KMS-11 (cell line): ENCODE results near the gene ZFHX2.

ENCODE experiments used
- H2AFZ ChIP-seq: fragments of 200-600 bp; sonication (generic); 2 replicates; pipeline ENCODE4 v1.6.1; 2016; ENCODE audit warnings: antibody characterized with exemption, mixed run types, low read depth
- H3K27ac ChIP-seq: fragments of 200-600 bp; sonication (generic); 2 replicates; pipeline ENCODE4 v1.6.1; 2016; ENCODE audit warnings: mild to moderate bottlenecking, mixed run types
- H3K27me3 ChIP-seq: fragments of 200-600 bp; sonication (generic); 2 replicates; pipeline ENCODE4 v1.6.1; 2017; ENCODE audit warnings: mild to moderate bottlenecking, low read depth, mixed run types, moderate library complexity; ENCODE audit not compliant: insufficient read depth
- H3K36me3 ChIP-seq: fragments of 200-600 bp; sonication (generic); 2 replicates; pipeline ENCODE4 v1.6.1; 2017; ENCODE audit warnings: mild to moderate bottlenecking, mixed run types; ENCODE audit not compliant: insufficient read depth
- H3K4me1 ChIP-seq: fragments of 200-600 bp; sonication (generic); 2 replicates; pipeline ENCODE4 v1.6.1; 2016; ENCODE audit warnings: mild to moderate bottlenecking, low read depth, mixed run types; ENCODE audit not compliant: poor library complexity, severe bottlenecking
- H3K4me2 ChIP-seq: fragments of 200-600 bp; sonication (generic); 2 replicates; pipeline ENCODE4 v1.7.0; 2016; ENCODE audit warnings: mild to moderate bottlenecking, mixed run types
- H3K4me3 ChIP-seq: fragments of 200-600 bp; sonication (generic); IDR thresholded peaks from 2 replicates; pipeline ENCODE4 v1.6.1; 2017; ENCODE audit warnings: low read depth, low read length, mixed read lengths; ENCODE audit not compliant: insufficient read depth
- H3K79me2 ChIP-seq: fragments of 200-600 bp; sonication (generic); 2 replicates; pipeline ENCODE4 v1.6.1; 2016; ENCODE audit warnings: low read depth, mixed run types; ENCODE audit not compliant: insufficient read depth
- H3K9ac ChIP-seq: fragments of 200-600 bp; sonication (generic); 2 replicates; pipeline ENCODE4 v1.6.1; 2016; ENCODE audit warnings: mild to moderate bottlenecking, mixed run types
- H4K20me1 ChIP-seq: fragments of 200-600 bp; sonication (generic); 2 replicates; pipeline ENCODE4 v1.6.1; 2016; ENCODE audit warnings: mild to moderate bottlenecking, mixed run types; ENCODE audit not compliant: insufficient read depth
- TF ChIP-seq, protein P1 (sequence below): fragments of 200-600 bp; sonication (generic); conservative IDR thresholded peaks from 2 replicates; pipeline ENCODE4 v1.6.1; 2017; ENCODE audit warnings: low read depth, mild to moderate bottlenecking, antibody characterized with exemption, low read length, moderate library complexity, mixed read lengths

ZFHX2 gene

DNA sequence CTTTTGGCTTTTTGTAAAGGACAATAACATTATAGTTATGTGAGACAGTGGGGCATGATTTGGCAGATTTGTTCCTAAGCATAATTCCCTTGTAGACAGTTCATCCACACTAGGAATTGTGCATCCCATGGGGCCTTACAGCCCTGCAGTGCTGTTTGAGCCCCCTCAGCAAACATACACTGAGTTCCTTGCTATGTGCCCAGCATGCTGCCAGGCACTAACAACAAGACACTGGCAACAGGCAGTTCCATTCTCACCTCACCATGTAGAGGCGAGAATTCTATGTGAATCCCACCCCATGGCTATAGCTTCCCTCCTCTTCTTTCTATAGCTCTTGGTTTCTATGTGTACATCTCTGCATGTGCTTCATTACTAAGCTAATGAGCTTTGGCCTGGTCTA is 6.4 kb upstream of the ZFHX2 start:
- H3K27ac ChIP-seq = no peak overlapping the region
- no peaks in the 10 kb centered on the region for H4K20me1 ChIP-seq
- no peaks in the 10 kb centered on the region for H3K36me3 ChIP-seq
- H3K4me2 ChIP-seq = no peak overlapping the region
- peaks cover 17% of the 10 kb centered on the region for H3K4me1 ChIP-seq
- no peak overlapping the region for H2AFZ ChIP-seq
- H3K4me3 ChIP-seq = no peak overlapping the region
- no peak overlapping the region for H3K9ac ChIP-seq
- TF ChIP-seq, protein P1, sequence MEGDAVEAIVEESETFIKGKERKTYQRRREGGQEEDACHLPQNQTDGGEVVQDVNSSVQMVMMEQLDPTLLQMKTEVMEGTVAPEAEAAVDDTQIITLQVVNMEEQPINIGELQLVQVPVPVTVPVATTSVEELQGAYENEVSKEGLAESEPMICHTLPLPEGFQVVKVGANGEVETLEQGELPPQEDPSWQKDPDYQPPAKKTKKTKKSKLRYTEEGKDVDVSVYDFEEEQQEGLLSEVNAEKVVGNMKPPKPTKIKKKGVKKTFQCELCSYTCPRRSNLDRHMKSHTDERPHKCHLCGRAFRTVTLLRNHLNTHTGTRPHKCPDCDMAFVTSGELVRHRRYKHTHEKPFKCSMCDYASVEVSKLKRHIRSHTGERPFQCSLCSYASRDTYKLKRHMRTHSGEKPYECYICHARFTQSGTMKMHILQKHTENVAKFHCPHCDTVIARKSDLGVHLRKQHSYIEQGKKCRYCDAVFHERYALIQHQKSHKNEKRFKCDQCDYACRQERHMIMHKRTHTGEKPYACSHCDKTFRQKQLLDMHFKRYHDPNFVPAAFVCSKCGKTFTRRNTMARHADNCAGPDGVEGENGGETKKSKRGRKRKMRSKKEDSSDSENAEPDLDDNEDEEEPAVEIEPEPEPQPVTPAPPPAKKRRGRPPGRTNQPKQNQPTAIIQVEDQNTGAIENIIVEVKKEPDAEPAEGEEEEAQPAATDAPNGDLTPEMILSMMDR = no peak
- H3K27me3 ChIP-seq = no peaks in the 10 kb centered on the region
- no peaks in the 10 kb centered on the region; the same call in 1 of the 2 replicates for H3K79me2 ChIP-seq

DNA sequence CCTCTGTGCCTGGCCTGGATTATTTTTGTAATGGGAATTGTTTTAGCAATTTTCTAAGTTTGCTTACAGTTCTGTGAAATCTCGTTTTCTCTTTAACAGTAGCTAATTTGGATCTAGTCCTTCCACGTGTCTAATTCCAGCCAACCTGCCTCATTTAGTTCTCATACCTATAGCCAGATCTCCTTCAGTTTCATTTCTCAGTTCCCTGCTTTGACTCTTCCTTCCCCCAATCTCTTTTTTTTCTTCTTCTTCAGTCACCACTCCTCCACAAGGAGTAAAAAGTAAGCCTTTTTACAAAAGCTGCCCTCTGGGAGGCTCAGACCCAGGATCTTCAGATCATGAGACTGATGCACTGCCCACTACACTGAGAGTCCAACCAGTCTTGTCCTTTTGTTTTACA is 6.0 kb upstream of the ZFHX2 start:
- H3K9ac ChIP-seq = no peak overlapping the region
- H3K4me2 ChIP-seq = peak overlapping the region; percentile 57
- H3K36me3 ChIP-seq = no peaks in the 10 kb centered on the region
- H3K4me1 ChIP-seq = peaks cover 17% of the 10 kb centered on the region
- no peak overlapping the region for H3K4me3 ChIP-seq
- H3K79me2 ChIP-seq = no peaks in the 10 kb centered on the region; the same call in 1 of the 2 replicates
- H3K27me3 ChIP-seq = no peaks in the 10 kb centered on the region
- no peaks in the 10 kb centered on the region for H4K20me1 ChIP-seq
- TF ChIP-seq, protein P1 = no peak
- no peak overlapping the region for H2AFZ ChIP-seq
- H3K27ac ChIP-seq = no peak overlapping the region

DNA sequence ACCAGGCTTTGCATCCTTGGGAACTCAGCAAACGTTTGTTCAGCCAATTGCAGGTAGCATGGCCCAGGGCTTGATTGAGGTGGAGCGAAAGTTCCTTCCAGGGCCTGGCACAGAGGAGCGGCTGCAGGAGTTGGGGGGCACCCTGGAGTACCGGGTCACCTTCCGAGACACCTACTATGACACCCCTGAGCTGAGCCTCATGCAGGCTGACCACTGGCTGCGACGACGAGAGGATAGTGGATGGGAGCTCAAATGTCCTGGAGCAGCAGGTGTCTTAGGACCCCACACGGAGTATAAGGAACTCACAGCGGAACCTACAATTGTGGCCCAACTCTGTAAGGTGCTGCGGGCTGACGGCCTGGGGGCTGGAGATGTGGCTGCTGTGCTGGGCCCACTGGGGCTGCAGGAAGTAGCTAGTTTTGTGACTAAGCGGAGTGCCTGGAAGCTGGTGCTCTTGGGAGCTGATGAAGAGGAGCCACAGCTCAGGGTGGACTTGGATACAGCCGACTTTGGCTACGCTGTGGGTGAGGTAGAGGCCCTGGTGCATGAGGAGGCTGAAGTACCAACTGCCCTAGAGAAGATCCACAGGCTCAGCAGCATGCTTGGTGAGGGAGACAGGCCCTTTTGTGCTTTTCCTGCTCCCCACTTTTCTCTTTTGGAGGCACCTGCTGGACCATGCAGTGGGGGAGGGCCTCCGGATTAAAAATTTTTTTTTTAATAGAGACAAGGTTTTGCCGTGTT is 5.3 kb upstream of the ZFHX2 start:
- Histone ChIP-seq H3K4me2 (peak overlapping the region; percentile 57), H3K79me2 (no peaks in the 10 kb centered on the region; the same call in 1 of the 2 replicates), H3K36me3 (no peaks in the 10 kb centered on the region), H2AFZ (peak overlapping the region; percentile 69), H3K4me1 (peaks cover 17% of the 10 kb centered on the region), H3K27me3 (no peaks in the 10 kb centered on the region), H3K4me3 (no peak overlapping the region), H4K20me1 (no peaks in the 10 kb centered on the region), H3K9ac (peak overlapping the region; percentile 71; the same call in 1 of the 2 replicates), H3K27ac (peak overlapping the region; percentile 47; the same call in 1 of the 2 replicates)
- TF ChIP-seq, protein P1 = no peak

DNA sequence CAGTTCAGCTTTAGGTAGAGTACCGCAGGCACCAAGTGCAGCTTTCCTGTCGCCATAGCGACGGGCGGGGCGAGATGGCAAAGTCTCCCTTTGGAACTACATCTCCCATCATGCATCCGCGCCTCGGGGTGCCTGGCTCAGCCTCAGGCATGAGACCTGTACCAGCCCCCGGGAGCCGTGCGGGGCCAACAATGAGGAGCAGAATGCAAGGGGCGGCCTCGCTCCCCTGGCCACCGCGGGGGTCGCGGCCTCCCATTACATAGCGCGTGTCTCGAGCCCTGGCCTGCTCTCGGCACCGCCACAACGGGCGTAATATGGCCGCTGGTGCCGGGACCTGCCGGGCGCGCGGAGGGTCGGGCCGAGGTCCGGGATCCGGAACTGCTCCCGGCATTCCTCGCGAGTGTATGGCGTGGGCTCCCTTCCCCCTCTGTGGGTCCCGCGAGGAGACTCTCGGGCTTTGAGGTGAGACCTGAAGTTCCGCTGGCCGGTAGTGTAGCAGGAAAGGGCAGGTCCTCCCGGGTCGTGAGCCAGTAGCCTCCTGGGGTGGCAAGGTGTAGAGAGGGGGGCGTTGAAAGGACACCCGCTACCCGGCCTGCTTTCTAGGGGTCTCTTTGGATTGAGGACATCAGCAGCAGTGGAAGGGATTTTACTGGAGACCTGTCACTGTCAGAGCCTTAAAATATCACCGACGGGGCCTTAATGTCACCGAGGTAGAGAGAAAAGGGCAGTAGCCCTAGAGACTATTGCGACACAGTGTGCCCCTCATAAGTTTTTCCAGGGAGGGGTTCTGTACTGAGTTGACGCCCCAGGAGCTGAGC is 4.5 kb upstream of the ZFHX2 start, which contains the start of gene THTPA:
Gene THTPA, plus strand, starts transcription at position 390 of the 818 bp plus-strand sequence. CDS start 487 bp downstream, outside the sequence.
- Histone ChIP-seq H3K79me2 (no peaks in the 10 kb centered on the region; the same call in 1 of the 2 replicates), H3K4me2 (peak within 1 kb of the TSS; percentile 57), H3K27ac (peak within 1 kb of the TSS; percentile 47), H3K4me1 (peaks cover 17% of the 10 kb centered on the region), H3K27me3 (no peaks in the 10 kb centered on the region), H3K36me3 (no peaks in the 10 kb centered on the region), H2AFZ (peak within 1 kb of the TSS; percentile 69), H3K9ac (peak within 1 kb of the TSS; percentile 71), H4K20me1 (no peaks in the 10 kb centered on the region), H3K4me3 (no peak within 1 kb of the TSS)
- TF ChIP-seq, protein P1 = no peak
